Stimulated activated CD8-positive, alpha-beta memory T cell treated with anti-CD3 and anti-CD28 coated beads, Interleukin-4, amount 100 ng/mL, for 4 hours (primary cell): ENCODE measurements around the gene EPS8L2.
"Not testable (repeated sequence)": the region's sequence is repeated elsewhere in the genome, so short reads cannot be mapped to it uniquely, and the experiment has no call there.

Experiments used
- DNase-seq, 2 donors: peaks; one replicate each; pipeline ENCODE4 v3.0.0-alpha.2; 2020; ENCODE audit warnings: low read depth in 2 of 2, low spot score in 1 of 2

EPS8L2 gene

DNA sequence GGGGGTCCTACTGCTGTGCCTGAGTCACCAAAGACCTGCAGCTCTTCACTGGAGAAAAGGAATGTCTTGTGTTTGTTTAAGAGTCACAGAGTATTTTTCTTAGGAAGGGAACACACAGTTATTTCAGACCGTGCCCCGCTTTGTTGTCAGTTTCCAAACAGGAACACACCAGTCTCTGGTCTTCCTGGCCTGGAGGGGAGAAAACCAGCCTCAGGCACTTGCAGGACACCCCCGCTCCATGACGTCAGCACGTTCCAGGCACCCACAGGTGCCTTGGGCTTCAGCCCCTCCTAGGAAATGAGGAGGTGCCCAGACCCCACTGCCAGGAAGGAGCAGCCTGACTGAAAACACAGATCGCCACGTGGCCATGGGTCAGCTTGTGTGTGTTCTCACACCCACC, 16.4 kb upstream of the EPS8L2 start:
- no peak for DNase-seq

DNA sequence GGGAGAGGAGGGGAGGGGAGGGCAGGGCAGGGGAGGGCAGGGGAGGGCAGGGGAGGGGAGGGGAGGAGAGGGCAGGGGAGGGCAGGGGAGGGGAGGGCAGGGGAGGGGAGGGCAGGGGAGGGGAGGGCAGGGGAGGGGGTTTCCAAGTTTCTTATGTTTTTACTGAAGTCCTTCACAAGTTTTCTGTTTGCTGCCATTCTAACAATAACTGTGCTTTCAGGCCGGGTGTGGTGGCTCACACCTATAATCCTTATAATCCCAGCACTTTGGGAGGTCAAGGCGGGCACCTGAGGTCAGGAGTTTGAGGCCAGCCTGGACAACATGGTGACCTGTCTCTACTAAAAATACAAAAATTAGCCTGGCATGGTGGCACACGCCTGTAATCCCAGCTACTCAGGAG, 15.8 kb upstream of the EPS8L2 start:
- DNase-seq, result not testable (repeated sequence)

DNA sequence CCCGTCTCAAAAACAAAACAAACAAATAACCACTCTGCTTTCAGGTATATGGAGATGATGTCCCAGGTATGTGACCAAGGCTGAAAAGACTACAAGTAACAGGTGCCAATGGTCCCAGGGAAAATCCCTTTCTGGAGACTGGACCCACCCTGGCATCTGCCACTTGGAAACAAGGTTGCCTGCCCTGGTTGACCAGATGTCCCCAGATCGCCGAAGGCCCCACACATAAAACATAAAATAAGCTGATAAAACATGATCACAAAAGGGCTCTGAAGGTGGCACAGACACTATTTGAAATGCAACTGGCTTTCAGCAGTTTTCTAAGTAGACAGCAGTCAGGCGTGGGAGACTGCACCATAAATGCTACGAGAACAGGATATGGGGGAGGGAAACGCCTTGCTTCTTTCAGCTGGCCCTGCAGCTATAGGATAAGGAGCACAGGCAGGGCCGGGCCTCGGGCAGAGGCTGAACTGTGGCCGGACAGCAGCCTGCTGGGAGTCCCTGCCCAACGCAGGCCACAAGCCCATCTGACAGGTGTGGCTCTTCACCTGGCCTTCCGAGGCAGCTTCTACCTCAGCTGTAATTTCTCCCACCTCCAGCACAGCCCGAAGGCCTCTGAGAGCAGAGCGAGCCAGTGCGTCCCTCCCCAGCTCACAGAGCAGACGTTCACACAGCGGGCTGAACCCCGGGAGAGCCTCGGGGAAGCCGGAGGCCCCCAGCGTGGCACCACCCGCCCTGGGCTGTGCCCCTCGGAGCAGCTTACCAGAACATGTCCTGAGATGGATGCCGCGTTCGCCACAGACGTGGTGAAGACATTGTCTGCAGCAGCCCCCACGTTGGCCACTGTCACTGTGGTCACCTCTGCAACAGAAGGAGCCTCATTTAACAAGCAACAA, 15.0 kb upstream of the EPS8L2 start:
- no peak for DNase-seq

DNA sequence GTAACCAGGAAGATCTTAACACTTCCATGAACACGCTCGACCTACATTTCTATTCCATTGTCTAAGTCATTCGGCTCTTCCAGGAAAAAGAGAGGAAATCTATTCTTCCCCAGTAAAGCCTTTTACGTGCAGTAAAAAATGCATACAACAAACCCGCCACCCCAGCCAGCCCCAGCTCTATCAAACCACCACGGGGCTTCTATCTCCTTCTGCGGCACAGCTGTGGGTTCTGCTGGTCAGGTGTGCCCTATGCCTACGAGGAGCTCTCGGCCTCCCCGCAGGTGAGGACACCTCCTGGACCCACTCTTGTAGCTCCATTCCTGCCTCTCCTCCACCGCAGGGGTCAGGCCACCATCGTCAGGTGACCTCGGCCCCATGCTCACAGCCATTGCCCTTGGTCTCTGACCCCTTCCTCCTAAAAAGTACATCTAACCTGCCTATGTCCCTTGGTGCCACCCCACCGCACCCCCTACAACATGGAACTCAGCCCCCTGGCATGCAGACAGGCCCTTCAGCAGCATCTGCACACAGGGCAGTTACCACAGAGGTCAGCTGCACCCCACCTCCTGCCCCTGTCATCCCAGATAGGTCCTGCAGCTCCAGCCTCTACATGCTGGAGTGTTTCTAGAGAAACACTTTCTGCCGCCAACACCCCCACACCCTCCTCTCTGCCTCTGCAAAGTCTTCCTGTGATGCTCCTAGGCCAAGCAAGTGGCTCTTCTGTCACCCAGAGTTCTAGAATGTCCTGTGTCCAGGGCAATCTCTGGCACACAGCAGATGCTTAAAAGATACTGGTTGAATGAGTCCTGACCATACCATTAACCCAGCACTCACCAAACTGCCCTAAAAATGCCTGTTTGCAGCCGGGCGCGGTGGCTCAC, 14.1 kb upstream of the EPS8L2 start:
- DNase-seq, result no peak

DNA sequence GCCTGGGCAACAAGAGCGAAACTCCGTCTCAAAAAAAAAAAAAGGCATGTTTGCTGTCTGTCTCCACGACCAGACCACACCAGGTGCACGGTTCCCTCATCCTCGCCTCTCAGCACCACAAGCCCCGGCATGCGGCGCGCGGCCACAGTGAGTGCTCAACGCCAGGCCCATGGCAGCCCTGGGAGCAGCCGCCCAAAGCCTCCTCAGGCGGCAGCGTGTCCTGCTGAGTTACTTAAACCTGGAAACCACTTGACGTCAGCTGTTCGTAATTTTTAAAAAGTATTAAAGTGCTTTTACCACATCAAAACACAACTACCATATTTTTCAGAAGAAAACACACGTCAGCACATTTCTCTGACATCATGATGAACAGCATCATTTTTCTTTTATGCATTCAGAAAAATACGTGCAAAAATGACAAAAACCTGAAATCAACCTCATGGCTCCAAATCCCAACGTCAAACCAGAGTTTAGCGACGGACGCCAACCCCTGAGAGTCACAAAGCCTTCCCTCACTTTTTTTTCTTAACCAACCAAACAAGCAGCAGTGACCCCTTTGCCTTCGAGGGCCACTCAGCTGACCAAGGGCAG, 13.1 kb upstream of the EPS8L2 start:
- no peak for DNase-seq

DNA sequence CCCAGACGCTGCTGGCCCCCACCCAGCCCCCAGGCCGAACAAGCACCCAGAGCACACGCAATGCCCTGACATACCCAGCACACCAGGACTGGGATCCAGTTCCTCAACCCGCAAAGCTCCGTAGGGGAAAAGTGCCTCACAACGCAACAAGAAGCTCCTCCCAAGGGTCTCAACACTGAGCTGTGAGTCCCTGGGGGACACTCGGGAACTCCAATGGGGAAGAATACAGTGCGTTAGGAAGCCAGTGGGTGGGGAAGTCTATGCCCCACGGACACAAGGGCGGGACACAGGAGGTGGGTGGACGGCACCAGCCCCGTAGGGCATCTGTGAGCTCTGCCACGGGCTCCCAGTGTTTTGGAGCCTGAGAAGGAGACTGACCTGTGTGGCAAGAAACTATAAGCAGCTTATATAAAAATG, 12.6 kb upstream of the EPS8L2 start:
- DNase-seq, result no peak

DNA sequence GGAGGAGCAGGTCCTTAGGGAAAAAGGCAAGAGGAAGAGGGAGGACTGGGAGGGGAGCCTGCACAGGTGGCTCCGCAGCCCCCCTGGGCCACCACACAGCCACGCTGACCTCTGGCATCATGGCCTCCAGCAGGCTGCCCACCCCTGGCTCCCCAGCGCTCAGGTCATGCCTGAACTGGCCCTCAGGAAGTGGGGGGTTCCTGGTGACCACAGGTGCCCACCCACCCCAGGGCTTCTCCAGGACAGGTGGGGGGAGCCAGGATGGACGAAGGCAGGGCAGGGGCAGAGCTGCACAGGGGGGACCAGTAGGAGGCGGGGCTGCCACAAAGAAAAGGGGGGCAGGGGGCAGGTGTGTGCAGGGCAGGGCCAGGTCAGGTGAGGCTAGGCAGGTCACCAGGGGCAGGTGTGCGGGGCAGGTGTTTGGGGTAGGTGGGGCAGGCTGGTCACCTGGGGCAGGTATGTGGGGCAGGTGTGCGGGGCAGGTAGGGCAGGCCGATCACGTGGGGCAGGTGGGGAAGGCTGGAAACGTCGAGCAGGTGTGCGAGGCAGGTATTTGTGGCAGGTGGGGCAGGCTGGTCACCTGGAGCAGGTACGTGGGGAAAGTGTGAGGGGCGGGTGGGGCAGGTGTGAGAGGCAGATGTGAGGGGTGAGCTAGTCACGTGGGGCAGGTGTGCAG, 12.0 kb upstream of the EPS8L2 start:
- DNase-seq, result no peak

DNA sequence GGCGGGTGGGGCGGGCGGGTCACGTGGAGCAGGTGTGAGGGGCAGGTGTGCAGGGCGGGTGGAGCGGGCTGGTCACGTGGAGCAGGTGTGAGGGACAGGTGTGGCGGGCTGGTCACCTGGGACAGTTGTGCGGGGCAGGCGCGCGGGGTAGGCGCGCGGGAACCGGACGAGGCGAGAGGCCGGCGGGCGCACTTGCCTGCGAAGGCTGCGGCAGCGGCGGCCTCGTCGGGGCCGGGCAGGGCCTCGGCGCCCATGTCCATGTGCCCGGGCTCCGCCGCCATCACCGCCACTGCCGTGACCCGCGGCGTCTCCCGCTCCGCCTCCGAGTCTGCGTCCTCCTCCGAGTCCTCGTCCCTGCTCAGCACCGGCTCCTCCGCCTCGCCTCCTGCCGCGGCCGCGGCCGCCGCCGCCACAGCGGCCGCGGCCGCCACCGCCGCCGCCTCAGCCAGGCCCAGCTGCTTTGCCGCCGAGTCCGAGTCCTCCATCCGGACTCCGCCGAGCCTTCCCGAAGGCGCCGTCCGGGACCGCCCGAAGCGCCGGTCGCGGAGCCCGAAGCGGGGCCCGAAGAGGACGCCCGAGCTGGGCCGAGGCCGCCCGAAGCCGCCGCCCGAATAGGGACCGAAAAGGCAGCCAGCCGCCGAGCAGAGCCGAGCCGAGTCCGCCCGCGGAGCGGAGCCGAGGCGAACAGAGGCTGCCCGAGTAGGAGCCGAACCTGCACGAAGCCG, 11.3 kb upstream of the EPS8L2 start, which contains the start of gene DEAF1:
Gene DEAF1, minus strand, starts transcription at position 660 of the 725 bp plus-strand sequence. Its CDS starts 175 bp downstream, at position 485.
- peak; percentile 90 to 98 for DNase-seq

DNA sequence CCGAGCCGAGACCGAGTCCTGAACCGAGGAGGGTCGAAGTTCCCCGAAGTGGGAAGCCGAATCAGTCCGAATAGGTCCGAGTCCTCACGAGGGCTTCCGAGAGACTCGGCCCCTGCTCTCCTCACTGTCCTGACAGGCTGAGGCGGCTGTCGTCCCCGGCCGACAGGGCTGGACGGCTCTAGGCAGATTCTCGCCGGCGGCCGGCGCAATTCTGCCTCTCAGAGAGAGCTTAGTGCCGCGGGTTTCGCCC, 10.8 kb upstream of the EPS8L2 start:
- DNase-seq, result no peak

DNA sequence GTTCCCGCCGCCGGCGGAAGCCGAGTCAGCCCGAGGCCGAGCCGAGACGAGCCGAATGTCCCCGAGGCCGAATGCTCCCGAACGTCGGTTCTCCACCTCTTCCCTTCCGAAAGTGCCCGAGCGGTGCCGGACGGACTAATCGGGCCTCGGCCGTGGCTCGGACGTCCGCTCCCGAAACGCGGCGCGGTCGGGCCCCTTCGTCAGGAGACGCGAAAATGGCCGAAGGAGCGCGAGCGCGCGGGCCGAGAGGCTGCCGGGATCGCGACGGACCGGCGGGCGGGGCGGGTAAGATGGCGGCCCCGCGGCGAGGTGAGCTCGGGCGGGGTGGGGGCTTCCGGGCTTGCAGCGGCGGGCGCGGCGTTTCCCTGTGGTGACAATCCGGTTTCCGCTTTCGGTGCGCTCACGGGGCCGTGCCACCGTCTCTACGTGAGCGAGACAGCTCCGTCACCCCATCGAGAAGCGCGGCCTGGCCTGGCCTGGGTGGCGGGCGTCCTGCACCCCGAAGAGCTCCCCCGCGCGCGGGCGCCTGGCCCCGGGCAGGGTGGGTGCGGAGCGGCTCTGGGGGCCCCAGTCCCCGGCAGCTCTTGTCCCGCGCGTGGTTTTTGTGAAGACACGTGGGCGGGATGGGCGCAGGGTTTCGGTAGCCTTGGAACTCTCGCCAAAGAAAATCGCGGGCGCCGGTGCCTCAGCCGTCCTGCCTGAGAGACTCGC, 10.3 kb upstream of the EPS8L2 start, which contains the start of gene TMEM80:
Gene TMEM80, plus strand, starts transcription at position 279 of the 711 bp plus-strand sequence. Its CDS starts 12 bp downstream, at position 291.
- peak; percentile 67 to 88 for DNase-seq

DNA sequence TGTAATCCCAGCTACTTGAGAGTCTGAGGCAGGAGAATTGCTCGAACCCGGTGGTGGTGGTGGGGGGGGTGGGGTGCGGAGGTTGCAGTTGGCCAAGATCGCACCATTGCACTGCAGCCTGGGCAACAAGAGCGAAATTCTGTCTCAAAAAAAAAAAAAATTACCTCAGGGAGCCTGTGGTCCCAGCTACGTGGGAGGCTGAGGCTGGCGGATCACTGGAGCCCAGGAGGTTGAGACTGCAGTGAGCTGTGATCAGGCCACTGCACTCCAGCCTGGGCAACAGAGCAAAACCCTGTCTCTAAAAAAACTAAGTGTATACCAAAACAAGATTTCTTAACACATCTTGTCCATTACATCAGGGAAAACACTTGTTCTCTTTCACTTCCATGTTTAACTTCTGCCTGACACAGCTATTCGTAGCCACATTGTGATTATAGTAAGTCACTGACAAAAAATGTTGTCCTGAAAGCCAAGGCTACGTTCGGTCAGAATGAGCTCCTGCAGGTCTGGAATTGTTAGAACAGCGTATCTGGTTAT, 9.0 kb upstream of the EPS8L2 start:
- no peak for DNase-seq

DNA sequence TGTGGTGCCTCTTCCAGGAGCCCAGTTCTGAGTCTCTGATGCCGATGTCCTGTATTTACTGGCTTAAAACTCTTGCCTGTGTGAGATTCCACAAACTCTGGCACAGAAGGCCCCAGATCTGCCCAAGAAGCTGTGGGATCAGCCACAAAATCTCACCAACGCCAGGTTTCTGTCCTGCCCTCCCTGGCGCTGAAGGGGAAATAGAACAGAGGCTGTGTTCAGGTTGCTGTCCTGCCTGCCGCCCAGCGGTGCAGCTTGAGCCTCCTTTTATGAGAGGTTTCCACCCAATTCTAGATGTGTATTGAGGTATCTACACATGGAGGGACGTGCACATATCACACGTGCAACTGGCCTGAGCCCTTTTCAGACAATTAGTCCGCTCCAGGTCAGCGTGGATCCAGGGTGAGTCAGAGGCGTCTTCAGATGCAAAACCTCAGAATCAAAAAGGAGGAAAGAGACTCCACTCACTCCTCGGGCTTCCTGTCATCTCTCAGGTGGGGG, 8.2 kb upstream of the EPS8L2 start:
- no peak for DNase-seq

DNA sequence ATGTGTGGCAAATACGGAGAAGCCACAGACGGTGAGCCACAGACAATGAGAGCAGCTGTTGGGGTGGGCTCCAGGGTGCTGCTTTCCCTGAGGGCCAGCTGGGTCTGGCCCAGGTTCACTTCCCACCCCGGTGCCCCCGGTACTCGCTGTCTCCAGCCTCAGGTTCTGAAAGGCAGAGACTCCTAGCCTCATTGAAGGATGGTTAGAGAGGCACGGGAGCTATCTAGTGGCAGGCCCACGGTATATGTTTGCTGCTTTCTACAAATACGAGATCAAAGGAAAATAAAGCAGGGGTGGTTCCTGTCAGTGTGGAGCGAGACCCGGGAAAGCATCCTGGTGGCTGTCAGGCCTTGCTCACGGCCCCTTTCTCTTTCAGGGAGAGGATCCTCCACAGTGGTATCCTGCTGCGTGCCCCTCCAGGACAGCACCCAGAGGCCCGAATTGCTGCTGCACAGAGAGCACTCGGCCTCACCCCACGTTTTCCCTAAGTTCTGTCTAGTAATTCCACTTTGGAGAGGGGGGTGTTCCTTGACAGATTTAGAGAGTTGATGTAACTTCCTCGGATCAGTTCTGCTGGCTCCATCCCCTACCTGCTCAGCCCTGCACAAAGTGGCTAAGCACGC, 7.4 kb upstream of the EPS8L2 start:
- DNase-seq, result no peak

DNA sequence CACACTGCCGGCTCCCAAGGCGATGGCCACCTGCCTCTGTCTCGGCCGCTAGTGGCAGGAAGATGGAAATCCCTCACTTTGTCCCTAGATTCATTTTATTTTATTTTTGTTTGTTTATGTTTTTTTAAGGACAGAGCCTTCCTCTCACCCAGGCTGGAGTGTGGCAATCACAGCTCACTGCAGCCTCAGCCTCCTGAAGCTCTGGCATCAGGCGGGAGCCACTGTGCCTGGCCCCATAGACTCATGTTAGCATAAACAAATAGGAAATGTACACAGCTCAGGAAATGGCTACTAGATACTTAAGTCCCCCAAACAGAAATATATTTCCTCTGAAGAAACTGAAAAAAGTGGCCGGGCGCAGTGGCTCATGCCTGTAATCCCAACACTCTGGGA, 6.9 kb upstream of the EPS8L2 start:
- no peak for DNase-seq

DNA sequence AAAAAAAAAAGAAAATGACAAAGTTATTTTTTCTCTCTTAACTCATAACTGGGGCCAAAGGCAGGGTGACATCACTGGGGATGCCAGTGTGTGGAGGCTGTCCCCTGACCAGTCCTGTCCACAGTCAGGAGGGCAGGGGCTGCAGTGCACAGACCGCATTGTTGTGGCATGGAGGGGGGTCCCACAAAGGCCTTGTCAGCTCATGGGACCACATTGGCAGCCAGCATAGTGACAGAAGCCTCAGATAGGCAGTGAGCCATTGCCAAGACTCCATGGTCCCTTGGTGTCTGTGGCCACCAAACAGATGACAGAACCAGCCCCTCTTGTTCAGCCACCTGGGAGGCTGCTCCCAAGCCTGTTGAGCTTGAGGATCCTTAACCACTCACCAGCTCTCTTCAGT, 6.3 kb upstream of the EPS8L2 start:
- DNase-seq, result no peak

DNA sequence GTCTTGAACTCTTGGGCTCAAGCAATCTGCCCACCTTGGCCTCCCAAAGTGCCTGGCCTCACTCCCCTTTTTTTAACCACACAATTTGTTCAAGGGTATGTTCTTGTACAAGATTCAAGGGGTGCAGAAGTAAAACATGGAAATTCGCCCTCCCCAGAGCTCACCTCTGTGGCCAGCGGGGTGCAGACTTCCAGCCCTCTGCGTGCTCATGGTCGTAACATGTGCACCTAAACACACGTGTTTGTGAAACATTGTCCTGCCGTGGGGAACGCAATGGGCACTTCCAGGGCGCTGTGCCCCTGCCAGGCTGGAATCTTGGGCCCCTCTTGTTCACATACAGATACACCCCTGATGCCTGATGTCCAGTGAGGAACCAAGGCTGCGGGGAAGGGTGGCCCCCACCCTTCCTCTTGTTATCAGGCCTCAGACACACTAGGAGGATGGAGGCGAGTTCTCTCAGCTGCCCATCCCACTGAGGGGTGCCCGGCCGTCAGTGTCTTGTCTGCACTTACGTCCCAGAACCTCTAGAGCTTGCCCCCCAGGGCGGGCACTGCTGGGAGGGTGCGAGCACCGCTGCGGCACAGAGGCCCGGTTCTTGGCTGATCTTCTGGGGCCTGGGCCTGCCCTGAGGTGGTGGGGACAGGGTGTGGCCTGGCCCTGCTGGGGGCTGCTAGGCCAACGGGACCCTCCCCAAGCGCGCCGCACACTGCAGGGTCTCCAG, 4.1 kb upstream of the EPS8L2 start:
- DNase-seq, result no peak

DNA sequence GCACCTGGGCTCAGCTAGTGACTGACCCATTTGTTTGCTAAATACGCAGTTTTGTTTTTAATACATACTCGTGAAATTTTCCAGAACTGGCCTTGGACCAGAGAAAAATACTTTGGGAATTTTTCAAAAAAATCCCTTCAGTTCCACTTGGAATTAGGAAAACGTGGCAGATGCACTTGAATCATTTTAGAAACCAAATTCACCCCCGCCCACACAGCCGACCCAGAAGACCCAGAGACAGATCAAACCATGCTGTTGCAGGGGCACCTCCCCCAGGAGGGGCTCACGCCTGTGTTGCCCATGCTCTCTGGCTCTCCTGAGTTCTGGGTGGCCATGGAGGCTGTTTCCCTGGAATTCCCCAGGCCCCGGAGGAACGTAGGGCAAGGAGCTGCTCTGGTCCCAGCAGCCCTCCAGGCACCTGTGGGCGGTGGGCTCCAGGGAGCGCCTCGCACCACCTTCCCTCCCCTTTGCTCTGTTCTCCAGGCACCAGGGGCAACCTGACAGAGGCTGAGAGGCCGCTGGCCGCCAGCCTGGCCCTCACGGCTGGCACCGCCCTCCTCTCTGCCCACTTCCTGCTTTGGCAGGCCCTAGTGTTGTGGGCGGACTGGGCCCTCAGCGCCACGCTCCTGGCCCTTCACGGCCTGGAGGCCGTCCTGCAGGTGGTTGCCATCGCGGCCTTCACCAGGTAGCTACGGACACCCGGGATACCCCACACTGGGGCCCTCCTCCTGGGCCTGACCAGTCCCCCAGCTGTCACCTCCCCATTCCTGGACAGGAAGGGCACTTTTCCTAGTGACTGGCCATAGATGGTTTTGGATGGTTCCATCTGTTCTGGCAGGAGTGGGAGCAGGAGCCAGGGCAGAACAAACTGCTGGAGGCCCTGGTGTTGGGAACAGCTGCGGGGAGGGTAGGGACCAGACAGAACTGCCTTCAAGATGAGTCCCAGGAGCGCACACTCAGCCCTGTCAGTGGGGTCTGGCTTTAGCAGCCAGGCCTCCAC, 3.3 kb upstream of the EPS8L2 start:
- DNase-seq, result no peak
